ENCODE results near the gene PPP1R12B.

Gene PPP1R12B

GRCh38 chr1:202586871-202587270, 238.4 kb downstream of the PPP1R12B start:
- H3K9me3 ChIP-seq (ENCODE audit: control insufficient read depth, low read length): no peaks in the 10 kb centered on the region
- no peak overlapping the region for H3K4me3 ChIP-seq (ENCODE audit: extremely low read depth, insufficient read depth, low read length, poor library complexity, severe bottlenecking)
- no peaks in the 10 kb centered on the region for H3K36me3 ChIP-seq (ENCODE audit: control insufficient read depth, insufficient read depth, low read length)
- peak overlapping the region; percentile 98 for H3K27ac ChIP-seq (ENCODE audit: low read depth, low read length, severe bottlenecking)
- peaks cover 81% of the 10 kb centered on the region for H3K4me1 ChIP-seq (ENCODE audit: control insufficient read depth, insufficient read depth, low read length, poor library complexity, severe bottlenecking)
- WGBS, 2 experiments (ENCODE audit: insufficient coverage in 2 of 2): 100% methylated on average over 1 of the region's 1 CpG; no CpG with 5 or more reads in 1 of the 2 experiments

- Histone ChIP-seq H3K4me1 (ENCODE audit: control insufficient read depth, insufficient read depth, low read length, poor library complexity, severe bottlenecking) (peaks cover 84% of the 10 kb centered on the region), H3K9me3 (ENCODE audit: control insufficient read depth, low read length) (no peaks in the 10 kb centered on the region), H3K4me3 (ENCODE audit: extremely low read depth, insufficient read depth, low read length, poor library complexity, severe bottlenecking) (no peak overlapping the region), H3K27ac (ENCODE audit: low read depth, low read length, severe bottlenecking) (peak overlapping the region; percentile 98), H3K36me3 (ENCODE audit: control insufficient read depth, insufficient read depth, low read length) (no peaks in the 10 kb centered on the region)
- 0% methylated on average over 1 of the region's 1 CpG; no CpG with 5 or more reads in 1 of the 2 experiments for WGBS, 2 experiments (ENCODE audit: insufficient coverage in 2 of 2)
Observed at GRCh38 chr1:202587859-202588485, 239.5 kb downstream of the PPP1R12B start.

- Histone ChIP-seq H3K4me3 (ENCODE audit: extremely low read depth, insufficient read depth, low read length, poor library complexity, severe bottlenecking) (no peak overlapping the region), H3K4me1 (ENCODE audit: control insufficient read depth, insufficient read depth, low read length, poor library complexity, severe bottlenecking) (peaks cover 82% of the 10 kb centered on the region), H3K27ac (ENCODE audit: low read depth, low read length, severe bottlenecking) (peak overlapping the region; percentile 98), H3K36me3 (ENCODE audit: control insufficient read depth, insufficient read depth, low read length) (no peaks in the 10 kb centered on the region), H3K9me3 (ENCODE audit: control insufficient read depth, low read length) (no peaks in the 10 kb centered on the region)
- WGBS, 2 experiments (ENCODE audit: insufficient coverage in 2 of 2): 97 to 100% methylated on average over 3 of the region's 4 CpGs
Observed at GRCh38 chr1:202588503-202589189, 240.1 kb downstream of the PPP1R12B start.

- Histone ChIP-seq H3K4me1 (ENCODE audit: control insufficient read depth, insufficient read depth, low read length, poor library complexity, severe bottlenecking) (peaks cover 75% of the 10 kb centered on the region), H3K9me3 (ENCODE audit: control insufficient read depth, low read length) (no peaks in the 10 kb centered on the region), H3K27ac (ENCODE audit: low read depth, low read length, severe bottlenecking) (peak overlapping the region; percentile 98), H3K36me3 (ENCODE audit: control insufficient read depth, insufficient read depth, low read length) (no peaks in the 10 kb centered on the region), H3K4me3 (ENCODE audit: extremely low read depth, insufficient read depth, low read length, poor library complexity, severe bottlenecking) (no peak overlapping the region)
- WGBS, 2 experiments (ENCODE audit: insufficient coverage in 2 of 2): 43 to 48% methylated on average over 7 to 8 of the region's 8 CpGs
Observed at GRCh38 chr1:202589190-202589930, 240.9 kb downstream of the PPP1R12B start.

GRCh38 chr1:202590126-202590525, 241.6 kb downstream of the PPP1R12B start:
- Histone ChIP-seq H3K36me3 (ENCODE audit: control insufficient read depth, insufficient read depth, low read length) (no peaks in the 10 kb centered on the region), H3K4me1 (ENCODE audit: control insufficient read depth, insufficient read depth, low read length, poor library complexity, severe bottlenecking) (peaks cover 67% of the 10 kb centered on the region), H3K27ac (ENCODE audit: low read depth, low read length, severe bottlenecking) (peak overlapping the region; percentile 98), H3K9me3 (ENCODE audit: control insufficient read depth, low read length) (no peaks in the 10 kb centered on the region), H3K4me3 (ENCODE audit: extremely low read depth, insufficient read depth, low read length, poor library complexity, severe bottlenecking) (no peak overlapping the region)
- WGBS, 2 experiments (ENCODE audit: insufficient coverage in 2 of 2): 89% methylated on average over 1 of the region's 4 CpGs; no CpG with 5 or more reads in 1 of the 2 experiments

- WGBS, 2 experiments (ENCODE audit: insufficient coverage in 2 of 2): 92 to 100% methylated on average over 2 to 4 of the region's 5 CpGs
- Histone ChIP-seq H3K4me3 (ENCODE audit: extremely low read depth, insufficient read depth, low read length, poor library complexity, severe bottlenecking) (no peak overlapping the region), H3K9me3 (ENCODE audit: control insufficient read depth, low read length) (no peaks in the 10 kb centered on the region), H3K27ac (ENCODE audit: low read depth, low read length, severe bottlenecking) (no peak overlapping the region), H3K4me1 (ENCODE audit: control insufficient read depth, insufficient read depth, low read length, poor library complexity, severe bottlenecking) (peaks cover 59% of the 10 kb centered on the region), H3K36me3 (ENCODE audit: control insufficient read depth, insufficient read depth, low read length) (no peaks in the 10 kb centered on the region)
Observed at GRCh38 chr1:202590975-202591411, 242.5 kb downstream of the PPP1R12B start.

GRCh38 chr1:202591515-202591914, 243.0 kb downstream of the PPP1R12B start:
- no peaks in the 10 kb centered on the region for H3K36me3 ChIP-seq (ENCODE audit: control insufficient read depth, insufficient read depth, low read length)

GRCh38 chr1:202592146-202592545, 243.6 kb downstream of the PPP1R12B start:
- H3K36me3 ChIP-seq (ENCODE audit: control insufficient read depth, insufficient read depth, low read length): no peaks in the 10 kb centered on the region
- peaks cover 47% of the 10 kb centered on the region for H3K4me1 ChIP-seq (ENCODE audit: control insufficient read depth, insufficient read depth, low read length, poor library complexity, severe bottlenecking)
- no peak overlapping the region for H3K4me3 ChIP-seq (ENCODE audit: extremely low read depth, insufficient read depth, low read length, poor library complexity, severe bottlenecking)
- no peaks in the 10 kb centered on the region for H3K9me3 ChIP-seq (ENCODE audit: control insufficient read depth, low read length)
- H3K27ac ChIP-seq (ENCODE audit: low read depth, low read length, severe bottlenecking): no peak overlapping the region
- 85 to 89% methylated on average over 2 to 5 of the region's 7 CpGs for WGBS, 2 experiments (ENCODE audit: insufficient coverage in 2 of 2)

More at GRCh38 chr1:202591515-202591914, 243.0 kb downstream of the PPP1R12B start:
- Histone ChIP-seq H3K9me3 (ENCODE audit: control insufficient read depth, low read length) (no peaks in the 10 kb centered on the region), H3K27ac (ENCODE audit: low read depth, low read length, severe bottlenecking) (no peak overlapping the region), H3K4me3 (ENCODE audit: extremely low read depth, insufficient read depth, low read length, poor library complexity, severe bottlenecking) (no peak overlapping the region), H3K4me1 (ENCODE audit: control insufficient read depth, insufficient read depth, low read length, poor library complexity, severe bottlenecking) (peaks cover 54% of the 10 kb centered on the region)
- WGBS, 2 experiments (ENCODE audit: insufficient coverage in 2 of 2): 97 to 100% methylated on average over 3 to 5 of the region's 7 CpGs

GRCh38 chr1:202593845-202594244, 245.3 kb downstream of the PPP1R12B start:
- WGBS, 2 experiments (ENCODE audit: insufficient coverage in 2 of 2): 88 to 94% methylated on average over 2 to 3 of the region's 4 CpGs
- Histone ChIP-seq H3K4me1 (ENCODE audit: control insufficient read depth, insufficient read depth, low read length, poor library complexity, severe bottlenecking) (peaks cover 30% of the 10 kb centered on the region), H3K9me3 (ENCODE audit: control insufficient read depth, low read length) (no peaks in the 10 kb centered on the region), H3K27ac (ENCODE audit: low read depth, low read length, severe bottlenecking) (no peak overlapping the region), H3K4me3 (ENCODE audit: extremely low read depth, insufficient read depth, low read length, poor library complexity, severe bottlenecking) (no peak overlapping the region), H3K36me3 (ENCODE audit: control insufficient read depth, insufficient read depth, low read length) (no peaks in the 10 kb centered on the region)

- Histone ChIP-seq H3K4me3 (ENCODE audit: extremely low read depth, insufficient read depth, low read length, poor library complexity, severe bottlenecking) (no peak overlapping the region), H3K36me3 (ENCODE audit: control insufficient read depth, insufficient read depth, low read length) (no peaks in the 10 kb centered on the region), H3K9me3 (ENCODE audit: control insufficient read depth, low read length) (no peaks in the 10 kb centered on the region), H3K4me1 (ENCODE audit: control insufficient read depth, insufficient read depth, low read length, poor library complexity, severe bottlenecking) (peaks cover 8% of the 10 kb centered on the region), H3K27ac (ENCODE audit: low read depth, low read length, severe bottlenecking) (no peak overlapping the region)
- WGBS, 2 experiments (ENCODE audit: insufficient coverage in 2 of 2): 97 to 99% methylated on average over 10 to 13 of the region's 13 CpGs
Observed at GRCh38 chr1:202596638-202597037, 248.1 kb downstream of the PPP1R12B start.

Measured in mesodermal cell (in vitro differentiated cells).